GM19372 (cell line): ENCODE measurements around the gene CYP39A1.

Experiments
- ATAC-seq: cut with Tn5 transposase; IDR thresholded peaks from one replicate; pipeline ENCODE4 v1.9.1; 2021; ENCODE audit warnings: mild to moderate bottlenecking, low read depth, moderate library complexity; ENCODE audit not compliant: unreplicated experiment

The CYP39A1 gene

DNA sequence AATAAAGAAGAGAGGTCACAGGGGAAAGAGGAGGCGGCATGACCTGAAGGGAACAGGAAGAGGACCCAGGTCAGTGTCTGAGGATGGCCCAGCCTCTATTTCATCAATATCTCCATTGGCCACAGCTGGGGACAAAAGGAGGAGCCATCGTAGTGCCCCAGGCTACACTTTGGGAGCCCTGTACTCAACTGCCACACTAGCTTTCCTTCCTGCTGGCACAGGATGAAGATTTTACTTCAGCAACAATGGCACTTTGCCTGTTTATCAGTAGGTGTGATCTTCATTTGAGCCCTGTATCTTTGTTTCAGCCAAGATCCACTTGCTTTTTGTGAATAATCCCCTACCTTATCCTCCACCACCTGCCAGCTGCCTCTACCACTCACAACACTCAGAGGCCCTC, 126.0 kb downstream of the CYP39A1 start:
- no peak for ATAC-seq

DNA sequence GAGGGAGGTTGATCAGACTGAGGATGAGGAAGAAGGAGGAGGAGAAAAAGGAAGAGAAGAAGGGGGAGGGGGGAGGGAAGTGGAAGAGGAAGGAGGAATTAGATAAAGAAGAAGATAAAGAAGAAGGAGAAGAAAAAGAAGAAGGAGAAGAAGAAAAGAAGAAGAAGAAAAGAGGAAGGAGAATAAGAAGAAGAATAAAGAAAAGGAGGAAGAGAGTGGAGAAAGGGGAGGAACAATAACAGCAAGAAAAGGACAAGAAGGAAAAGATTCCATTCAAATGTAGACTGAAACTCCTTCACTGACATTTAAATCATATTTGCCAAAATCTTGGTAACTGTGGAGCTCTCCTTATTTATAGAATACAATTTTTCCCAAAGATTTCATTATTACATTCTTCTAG, 127.0 kb downstream of the CYP39A1 start:
- no peak for ATAC-seq

DNA sequence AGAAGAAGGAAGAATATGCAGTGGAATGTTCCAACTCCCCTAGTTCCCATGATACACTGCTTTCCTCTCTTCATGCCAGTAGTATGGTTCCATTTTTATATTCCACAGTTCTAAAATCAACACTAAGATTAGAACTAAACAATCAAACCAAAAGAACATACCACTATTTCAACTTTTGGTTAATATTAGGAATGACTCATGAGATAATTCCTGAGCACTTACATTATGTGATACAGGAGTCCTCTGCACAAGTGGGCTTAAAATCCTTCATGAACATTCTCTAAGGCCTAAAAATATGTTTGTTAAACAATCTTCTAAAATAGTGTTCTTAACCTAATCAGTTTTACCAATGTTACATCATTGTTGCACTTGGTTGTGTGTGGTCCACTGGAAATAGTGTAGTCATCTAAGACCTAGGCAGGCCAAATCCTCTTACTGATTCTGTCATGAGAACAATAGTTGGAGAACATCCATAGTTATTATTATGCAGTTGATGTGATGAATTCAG, 131.1 kb downstream of the CYP39A1 start:
- ATAC-seq: no peak

DNA sequence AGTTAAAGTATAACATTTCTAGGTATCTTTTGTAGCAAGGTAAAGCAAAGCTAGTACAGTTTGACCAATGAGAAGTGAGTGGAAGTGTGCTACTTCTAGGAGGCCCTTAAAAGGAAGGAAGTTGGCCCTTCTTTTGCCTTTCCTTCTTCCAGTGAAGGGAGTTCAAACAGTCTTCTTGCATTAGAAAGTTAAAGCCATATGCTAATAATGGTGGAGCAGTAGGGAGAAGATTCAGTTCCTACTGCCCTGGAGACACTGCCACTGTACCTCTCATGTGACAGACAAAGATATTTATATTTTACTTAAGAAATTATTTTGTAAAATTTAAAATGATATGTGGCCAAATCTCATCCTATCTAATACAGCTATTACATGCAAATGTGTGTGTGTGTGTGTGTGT, 135.4 kb downstream of the CYP39A1 start:
- no peak for ATAC-seq

DNA sequence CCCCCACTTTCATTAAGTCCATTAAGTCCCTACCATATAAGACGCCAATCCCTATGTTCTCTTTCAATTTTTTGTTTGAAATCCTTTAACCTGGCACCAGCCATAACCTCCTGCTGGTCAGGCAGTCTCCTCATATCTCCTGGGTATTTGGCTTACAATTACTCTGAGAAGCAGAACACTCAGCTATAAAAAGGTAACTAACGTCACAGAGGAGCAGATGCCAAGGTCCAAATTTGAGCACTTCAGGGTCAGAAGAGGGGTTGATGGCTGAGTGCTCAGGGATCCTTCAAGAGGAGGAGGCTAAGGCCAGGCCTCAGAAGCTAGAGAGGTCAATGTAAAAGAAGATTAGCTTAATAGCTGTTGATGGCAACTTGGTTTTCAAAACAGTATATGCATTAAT, 139.1 kb downstream of the CYP39A1 start:
- ATAC-seq: no peak

DNA sequence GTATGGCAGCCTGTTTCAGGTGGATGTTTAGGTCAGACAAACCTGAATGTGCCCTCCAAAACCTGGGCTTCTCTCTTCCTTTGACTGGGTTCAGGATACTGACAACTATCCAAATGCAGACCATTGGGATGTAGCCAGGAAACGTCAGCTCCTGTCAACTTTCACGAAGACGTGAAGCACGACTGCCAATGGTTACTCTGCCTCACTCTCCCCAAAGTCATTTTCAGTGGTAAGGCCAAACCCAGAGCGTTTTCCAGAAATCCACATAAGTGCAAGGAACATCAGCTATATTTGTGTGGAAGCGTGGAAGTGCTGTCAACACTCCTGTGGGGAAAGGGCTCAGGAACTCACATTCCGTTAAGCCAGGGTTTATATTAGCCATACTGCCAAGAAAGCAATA, 141.3 kb downstream of the CYP39A1 start:
- no peak for ATAC-seq

DNA sequence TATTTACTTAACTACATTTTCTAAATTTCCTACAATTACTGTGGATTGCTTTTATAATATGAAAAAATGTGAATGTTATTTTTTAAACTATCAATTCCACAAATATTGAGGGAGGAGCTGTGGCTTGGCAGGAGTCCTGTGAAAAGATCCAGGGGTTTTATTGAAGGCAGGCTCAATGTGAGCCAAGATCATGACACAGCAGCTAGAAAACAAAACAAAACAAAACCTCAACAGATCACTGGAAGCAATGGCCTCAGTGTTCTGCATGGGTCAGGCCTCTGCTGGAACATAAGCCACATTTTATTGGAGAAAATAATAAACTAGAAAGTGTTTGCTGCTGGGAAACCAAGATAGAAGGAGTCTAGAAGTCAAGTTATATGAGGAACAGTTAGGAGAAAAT, 142.0 kb downstream of the CYP39A1 start:
- ATAC-seq: no peak

DNA sequence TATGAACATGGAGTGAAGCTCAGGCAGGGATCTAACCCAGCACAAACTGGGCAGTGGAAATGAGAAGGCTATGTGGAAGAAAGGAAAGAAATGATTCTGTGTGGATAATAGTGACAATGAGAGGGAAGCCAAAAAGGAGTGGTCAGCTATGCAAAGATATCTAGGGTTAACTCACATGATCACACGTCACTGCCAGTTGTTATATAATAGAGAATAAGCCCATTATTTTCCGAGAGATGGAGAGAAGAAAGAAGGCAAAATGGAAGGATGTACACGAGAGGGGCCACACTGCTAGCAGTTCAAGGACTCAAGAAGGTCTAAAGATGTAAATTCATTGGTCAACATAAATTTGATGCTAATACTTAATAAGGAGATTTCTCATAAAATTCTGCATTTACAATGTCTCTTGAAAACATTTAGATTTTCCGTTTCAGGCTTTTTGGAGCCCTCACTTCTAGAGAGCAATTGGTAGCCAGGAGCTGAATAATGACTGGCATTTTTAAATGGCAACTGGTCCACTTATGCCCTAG, 142.6 kb downstream of the CYP39A1 start:
- ATAC-seq: no peak

DNA sequence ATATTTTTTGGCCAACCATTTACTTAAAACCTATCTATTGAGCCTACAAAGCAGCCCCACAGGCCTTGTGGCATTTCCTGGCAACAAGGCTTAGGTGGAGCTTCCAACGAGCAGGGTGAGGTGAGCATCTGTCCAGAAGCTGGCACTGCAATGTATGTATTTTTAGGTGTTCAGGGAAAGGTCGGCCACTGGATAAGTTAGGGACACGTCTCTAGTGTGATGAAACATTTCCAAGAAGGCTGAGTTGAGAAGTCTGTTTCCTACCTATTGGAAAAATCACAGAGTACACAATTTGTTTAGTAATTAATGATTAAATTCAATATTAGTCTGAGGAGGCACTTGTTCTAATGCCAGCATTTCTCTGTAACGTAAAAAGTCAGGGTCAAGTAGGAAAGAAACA, 143.6 kb downstream of the CYP39A1 start:
- ATAC-seq: no peak

DNA sequence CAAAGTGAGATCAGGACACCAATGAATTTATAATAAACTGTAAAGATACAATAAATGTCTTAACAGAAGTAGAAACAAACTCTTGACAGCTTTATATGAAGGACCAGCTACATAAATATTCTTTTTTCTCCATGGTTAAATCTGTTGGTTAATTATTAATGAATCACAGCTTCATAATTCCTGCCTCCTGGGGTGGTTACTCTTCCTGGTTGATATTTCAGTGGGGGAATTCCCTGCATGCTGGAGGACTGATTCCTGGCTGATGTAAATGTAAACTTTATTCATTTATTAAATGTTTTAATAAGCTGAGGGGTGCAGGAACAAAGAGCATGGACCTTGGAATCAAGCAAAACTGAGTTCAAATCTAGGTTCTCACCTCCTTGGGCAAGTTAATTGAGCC, 145.2 kb downstream of the CYP39A1 start:
- ATAC-seq: no peak

DNA sequence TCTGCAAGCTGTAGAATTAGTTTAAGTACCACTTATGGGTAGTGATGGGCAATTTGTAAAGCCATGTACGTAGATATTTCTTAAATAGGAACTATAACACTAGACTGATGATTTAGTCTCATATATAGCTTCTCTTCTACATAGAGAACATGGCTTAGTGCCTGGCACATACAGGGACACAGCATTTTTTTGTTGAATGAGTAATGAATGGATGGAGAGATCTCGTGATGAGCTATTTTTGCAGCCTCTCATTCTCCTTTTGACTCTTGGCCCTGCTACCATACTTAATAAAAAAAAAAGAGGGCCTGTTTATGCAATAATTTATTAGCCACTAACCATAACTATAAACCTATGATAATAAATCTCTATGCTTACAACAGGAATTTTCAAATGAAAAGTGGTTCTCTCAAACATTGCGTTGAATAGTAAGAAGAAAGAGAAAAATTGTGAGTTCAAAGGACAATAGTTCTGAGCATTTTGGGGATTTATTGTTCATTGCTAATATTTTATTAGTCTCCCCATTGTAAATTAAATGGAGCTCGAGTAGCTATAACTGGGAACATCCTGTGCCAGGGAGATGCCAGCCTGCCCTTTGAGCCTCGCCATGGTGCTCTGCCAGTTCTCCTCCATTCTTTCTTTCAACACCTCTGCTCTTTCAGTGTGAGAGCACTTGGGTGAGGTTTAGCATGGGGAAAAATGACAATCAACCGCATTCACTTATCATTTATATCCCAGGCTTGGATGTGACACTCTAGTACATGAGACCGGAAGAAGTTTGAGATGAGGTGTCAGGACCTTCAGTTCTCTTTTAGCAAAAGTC, 146.7 kb downstream of the CYP39A1 start:
- no peak for ATAC-seq

DNA sequence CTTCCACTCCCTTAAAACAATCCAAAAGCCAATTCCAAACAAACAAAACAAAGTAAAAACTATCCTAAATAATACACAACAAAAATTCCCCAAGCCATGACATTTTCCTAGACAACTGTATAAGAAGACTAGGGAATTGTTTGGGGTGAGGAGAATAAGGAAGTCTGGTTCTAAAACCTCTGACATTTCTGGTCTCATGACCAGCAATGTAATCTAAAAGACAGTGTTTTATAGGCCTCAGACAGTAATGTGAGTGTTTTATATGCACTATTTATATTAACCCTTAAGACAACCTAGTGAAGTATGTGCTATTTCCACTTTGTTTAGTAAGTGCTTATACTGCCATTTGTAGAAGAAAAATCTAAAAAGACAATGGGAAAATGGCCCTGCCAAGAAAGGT, 148.4 kb downstream of the CYP39A1 start:
- no peak for ATAC-seq

DNA sequence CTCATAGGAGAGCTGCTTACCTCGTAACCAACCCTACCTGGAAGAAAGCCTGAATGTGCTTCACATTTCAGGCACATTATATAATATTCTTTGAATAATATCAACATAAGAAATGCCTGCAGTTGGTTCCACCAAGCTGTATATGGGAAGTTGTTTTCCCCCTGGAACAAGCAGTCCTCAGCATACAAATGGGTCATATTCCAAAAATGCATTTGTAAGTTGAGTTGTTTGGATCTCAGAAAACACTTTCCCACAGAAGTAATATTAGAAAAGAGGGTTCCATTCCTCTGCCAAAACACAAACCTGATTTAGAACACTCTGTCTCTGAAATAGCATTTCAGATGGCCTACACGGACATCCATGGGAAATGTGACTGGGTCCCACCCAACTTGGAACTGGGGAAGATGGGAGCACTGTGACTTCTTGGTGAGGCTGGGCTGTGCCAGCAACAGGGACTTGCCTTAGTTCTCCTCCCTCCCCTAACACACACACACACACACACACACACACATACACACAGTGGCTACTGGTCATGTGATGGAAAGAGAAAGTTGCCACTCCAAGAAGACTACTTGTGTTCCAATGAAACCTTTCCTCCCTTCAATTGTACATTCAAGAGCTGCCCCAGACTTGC, 150.0 kb downstream of the CYP39A1 start:
- ATAC-seq: no peak

DNA sequence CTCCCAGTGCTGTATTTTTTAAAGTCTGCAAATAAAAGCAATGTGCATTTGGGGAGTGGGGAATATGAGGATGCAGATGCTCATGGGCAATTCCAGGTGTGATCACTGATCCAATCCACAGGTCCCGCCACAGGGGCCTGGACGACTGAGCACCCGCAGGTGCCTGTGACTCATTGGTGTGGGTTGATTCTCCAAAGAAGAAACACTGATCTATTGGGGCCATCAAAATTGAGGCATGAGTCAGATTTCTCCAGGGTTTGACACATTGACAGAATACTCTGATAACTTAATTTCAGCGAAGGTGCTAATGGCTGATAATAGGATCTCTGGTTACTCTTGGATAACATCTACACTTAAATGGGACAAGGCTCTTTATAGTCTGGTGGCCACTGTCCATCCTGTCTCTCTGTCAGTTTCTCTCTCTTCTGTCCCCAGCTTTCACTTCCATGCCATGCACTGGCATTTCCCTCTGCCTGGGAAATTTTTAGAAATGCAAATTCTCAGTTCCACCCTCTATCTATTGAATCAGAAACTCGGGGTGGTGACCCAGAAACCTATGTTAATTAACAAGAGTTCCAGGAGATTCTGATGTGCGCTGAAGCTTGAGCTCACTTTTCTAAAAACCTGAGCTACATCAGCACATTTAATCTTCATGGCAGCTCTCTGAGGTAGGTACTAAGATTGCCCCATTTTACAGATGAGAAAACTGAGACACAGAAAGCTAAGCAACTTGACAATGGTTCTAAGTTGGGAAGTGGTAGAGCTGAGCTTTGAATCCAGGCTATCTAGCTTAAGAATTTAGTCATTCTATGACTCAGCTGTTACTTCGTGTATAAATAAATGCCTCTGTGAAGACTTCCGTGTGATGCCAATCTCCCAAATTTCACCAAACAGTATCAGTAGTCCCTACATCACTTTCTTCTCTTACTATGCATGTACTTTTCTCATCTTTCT, 151.2 kb downstream of the CYP39A1 start:
- no peak for ATAC-seq

DNA sequence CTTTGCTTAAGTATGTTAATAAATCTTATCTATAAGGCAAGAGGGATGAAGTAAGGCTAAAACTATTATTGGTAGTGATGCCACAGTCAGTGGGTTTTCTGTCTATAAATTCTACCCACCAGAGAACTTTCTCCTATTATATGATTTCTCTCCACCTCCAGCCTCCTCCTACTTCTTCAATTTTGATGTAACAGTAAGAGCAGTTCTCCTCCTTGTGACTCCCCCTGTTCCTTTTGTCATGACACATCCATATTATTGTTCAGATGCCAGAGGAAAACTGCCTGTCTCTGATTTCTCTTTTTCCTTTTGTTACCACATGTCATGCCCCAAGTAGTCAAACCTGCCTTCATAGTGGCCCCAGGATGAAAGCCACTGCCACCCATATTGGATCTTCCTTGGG, 152.2 kb downstream of the CYP39A1 start:
- no peak for ATAC-seq
